Measurements from ENCODE around the gene UBE2L3.

- TF ChIP-seq CTCF (IDR thresholded peaks at IDR 0.05) (no peak), EZH2 (IDR thresholded peaks at IDR 0.05; ENCODE audit: borderline replicate concordance, insufficient read depth, low read depth, low read length, poor library complexity, severe bottlenecking) (no peak)
Measured at GRCh38 chr22:21633481-21633880, 66.0 kb downstream of the UBE2L3 start.
